ENCODE data around the gene PNLIPRP2. TPM values are rescaled to one million over a fixed set of nuclear protein-coding genes. Genes with fewer than 3 reads are reported as not detected.

The PNLIPRP2 gene
- polyA plus RNA-seq (2013, experiment 1 of 2), result not detected
- polyA plus RNA-seq (2013, experiment 2 of 2), result not detected

DNA sequence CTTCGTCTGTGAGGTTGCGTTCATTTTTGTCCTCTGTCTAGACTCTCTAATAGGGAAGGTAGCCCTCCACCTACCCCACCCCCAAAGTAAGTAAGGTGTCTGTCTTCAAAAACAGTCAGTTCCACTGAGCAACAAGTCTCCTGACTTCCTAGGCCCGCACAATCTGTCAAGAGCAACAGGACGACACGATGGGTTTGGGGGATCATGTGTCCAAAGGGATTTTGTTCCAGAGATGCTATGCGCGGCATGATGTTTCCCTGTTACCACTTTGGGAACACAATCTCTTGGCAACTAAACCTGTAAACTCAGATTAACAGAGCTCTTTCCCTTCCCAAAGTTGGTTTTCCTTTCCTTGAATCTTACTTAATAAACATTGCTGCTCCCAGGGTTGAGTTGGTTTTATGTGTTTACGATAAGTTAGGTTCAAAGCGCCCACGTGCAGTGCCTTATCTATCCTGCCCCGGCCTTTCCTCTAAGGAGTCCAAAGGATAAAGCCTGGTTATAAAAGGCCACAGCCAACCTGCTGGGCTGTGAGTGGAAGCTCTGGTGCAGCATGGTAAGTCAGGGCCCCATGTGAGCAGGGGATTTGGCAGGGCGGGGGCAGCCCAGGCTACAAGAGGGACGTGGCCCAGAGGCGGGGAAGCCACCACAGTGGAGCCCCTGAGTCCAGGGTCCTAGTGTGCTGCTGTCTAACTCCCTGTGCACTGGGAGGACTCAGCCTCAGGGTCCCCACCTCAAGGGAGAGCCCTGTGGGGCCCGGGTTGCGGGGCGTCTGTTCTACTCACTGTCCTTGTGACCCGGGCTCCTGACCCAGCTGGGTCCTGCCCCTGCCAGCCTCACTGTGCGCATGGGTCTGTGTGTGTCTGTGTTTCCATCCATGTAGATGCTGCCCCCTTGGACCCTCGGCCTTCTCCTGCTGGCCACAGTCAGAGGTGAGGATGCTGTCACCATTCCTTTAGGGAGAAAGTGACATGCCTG is at the start of gene PNLIPRP2:
TSS of gene PNLIPRP2 (plus strand) at position 531 of the 978 bp plus-strand sequence.
- Histone ChIP-seq H3K9ac (ENCODE audit: low read depth, low read length) (no peak within 1 kb of the TSS), H3K4me1 (ENCODE audit: insufficient read depth, low read length) (no peaks in the 10 kb centered on the region), H3K27ac (ENCODE audit: low read depth, low read length) (no peak within 1 kb of the TSS), H3K9me3 (ENCODE audit: insufficient read depth, low read depth, low read length) (no peaks in the 10 kb centered on the region), H3K36me3 (ENCODE audit: insufficient read depth, low read length) (no peaks in the 10 kb centered on the region), H3K27me3 (ENCODE audit: insufficient read depth, low read length) (no peaks in the 10 kb centered on the region), H3K4me3 (ENCODE audit: low read length) (no peak within 1 kb of the TSS)
- WGBS, result 90% methylated on average over 19 of the region's 20 CpGs

- WGBS, result 98% methylated on average over 2 of the region's 3 CpGs
- Histone ChIP-seq H3K27me3 (ENCODE audit: insufficient read depth, low read length) (no peaks in the 10 kb centered on the region), H3K9me3 (ENCODE audit: insufficient read depth, low read depth, low read length) (no peaks in the 10 kb centered on the region), H3K27ac (ENCODE audit: low read depth, low read length) (no peak overlapping the region), H3K9ac (ENCODE audit: low read depth, low read length) (no peak overlapping the region), H3K4me3 (ENCODE audit: low read length) (no peak overlapping the region), H3K36me3 (ENCODE audit: insufficient read depth, low read length) (no peaks in the 10 kb centered on the region), H3K4me1 (ENCODE audit: insufficient read depth, low read length) (no peaks in the 10 kb centered on the region)
Observed at GRCh38 chr10:116574797-116575196, 46.0 kb upstream of the PNLIPRP2 start.

DNA sequence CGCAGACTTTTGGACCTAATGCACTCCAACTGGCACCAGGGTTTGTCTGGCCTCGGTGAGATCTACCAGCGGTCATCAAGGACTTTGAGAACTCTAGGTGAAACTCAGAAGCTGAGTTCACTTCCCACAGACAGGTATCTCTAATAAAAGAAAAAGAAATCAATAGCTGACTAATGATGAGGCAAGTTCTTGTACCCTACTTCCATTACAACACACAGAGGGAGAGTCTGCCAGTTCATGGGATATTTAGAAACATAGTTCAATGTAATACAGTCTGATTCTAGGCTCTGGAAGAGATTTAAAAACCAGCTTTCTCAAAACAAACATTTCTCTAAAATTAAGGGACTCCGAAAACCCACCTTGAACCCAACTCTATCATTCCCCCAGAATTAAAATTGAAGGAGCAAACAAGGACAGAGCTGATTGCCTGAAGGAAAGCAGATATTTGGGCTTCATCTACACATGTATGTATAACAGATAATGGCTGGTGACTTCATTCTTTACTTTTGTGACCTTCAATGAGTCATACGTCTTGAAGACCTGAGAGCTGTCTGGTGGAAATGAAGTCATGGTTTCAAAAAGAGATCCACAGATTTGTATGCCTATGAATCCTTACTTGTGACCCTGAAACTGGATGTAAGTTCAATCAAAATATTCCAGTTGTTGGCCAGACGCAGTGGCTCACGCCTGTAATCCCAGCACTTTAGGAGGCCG is 32.7 kb upstream of the PNLIPRP2 start:
- no peak overlapping the region for H3K9ac ChIP-seq (ENCODE audit: low read depth, low read length)
- H3K4me1 ChIP-seq (ENCODE audit: insufficient read depth, low read length), result no peaks in the 10 kb centered on the region

DNA sequence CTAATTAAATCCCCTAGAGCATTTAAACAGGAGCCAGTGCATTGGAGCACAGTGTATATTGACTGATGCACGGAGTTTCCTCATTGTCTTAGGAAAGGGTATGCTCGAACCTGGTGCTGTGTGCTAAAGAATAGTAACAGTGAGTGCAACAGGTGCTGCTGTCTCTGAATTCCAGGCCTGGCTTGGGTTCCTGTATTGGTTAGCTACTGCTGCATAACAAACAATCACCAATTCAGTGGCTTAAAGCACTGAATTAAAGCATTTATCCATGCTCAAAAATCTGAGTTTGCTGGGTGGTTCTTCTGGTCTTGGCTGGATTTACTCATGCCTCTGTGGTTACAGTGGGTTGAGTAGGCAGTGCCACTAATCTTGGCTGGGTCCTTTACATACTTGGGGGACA is 31.8 kb upstream of the PNLIPRP2 start:
- no peaks in the 10 kb centered on the region for H3K36me3 ChIP-seq (ENCODE audit: insufficient read depth, low read length)
- no peaks in the 10 kb centered on the region for H3K4me1 ChIP-seq (ENCODE audit: insufficient read depth, low read length)
- H3K27ac ChIP-seq (ENCODE audit: low read depth, low read length), result no peak overlapping the region
- WGBS, result 94% methylated on average over 2 of the region's 2 CpGs
- no peaks in the 10 kb centered on the region for H3K27me3 ChIP-seq (ENCODE audit: insufficient read depth, low read length)
- no peak overlapping the region for H3K4me3 ChIP-seq (ENCODE audit: low read length)
- H3K9me3 ChIP-seq (ENCODE audit: insufficient read depth, low read depth, low read length), result 0 out of 2 replicates have a peak, but pooled peaks cover 2% of the 10 kb centered on the region
- H3K9ac ChIP-seq (ENCODE audit: low read depth, low read length), result no peak overlapping the region

More for the DNA sequence above, 32.7 kb upstream of the PNLIPRP2 start:
- 91% methylated on average over 8 of the region's 8 CpGs for WGBS
- no peaks in the 10 kb centered on the region for H3K36me3 ChIP-seq (ENCODE audit: insufficient read depth, low read length)
- no peak overlapping the region for H3K4me3 ChIP-seq (ENCODE audit: low read length)
- 0 out of 2 replicates have a peak, but pooled peaks cover 2% of the 10 kb centered on the region for H3K9me3 ChIP-seq (ENCODE audit: insufficient read depth, low read depth, low read length)
- H3K27me3 ChIP-seq (ENCODE audit: insufficient read depth, low read length), result no peaks in the 10 kb centered on the region
- H3K27ac ChIP-seq (ENCODE audit: low read depth, low read length), result no peak overlapping the region

- 92% methylated on average over 2 of the region's 2 CpGs for WGBS
Observed at GRCh38 chr10:116589926-116590325, 30.8 kb upstream of the PNLIPRP2 start.

DNA sequence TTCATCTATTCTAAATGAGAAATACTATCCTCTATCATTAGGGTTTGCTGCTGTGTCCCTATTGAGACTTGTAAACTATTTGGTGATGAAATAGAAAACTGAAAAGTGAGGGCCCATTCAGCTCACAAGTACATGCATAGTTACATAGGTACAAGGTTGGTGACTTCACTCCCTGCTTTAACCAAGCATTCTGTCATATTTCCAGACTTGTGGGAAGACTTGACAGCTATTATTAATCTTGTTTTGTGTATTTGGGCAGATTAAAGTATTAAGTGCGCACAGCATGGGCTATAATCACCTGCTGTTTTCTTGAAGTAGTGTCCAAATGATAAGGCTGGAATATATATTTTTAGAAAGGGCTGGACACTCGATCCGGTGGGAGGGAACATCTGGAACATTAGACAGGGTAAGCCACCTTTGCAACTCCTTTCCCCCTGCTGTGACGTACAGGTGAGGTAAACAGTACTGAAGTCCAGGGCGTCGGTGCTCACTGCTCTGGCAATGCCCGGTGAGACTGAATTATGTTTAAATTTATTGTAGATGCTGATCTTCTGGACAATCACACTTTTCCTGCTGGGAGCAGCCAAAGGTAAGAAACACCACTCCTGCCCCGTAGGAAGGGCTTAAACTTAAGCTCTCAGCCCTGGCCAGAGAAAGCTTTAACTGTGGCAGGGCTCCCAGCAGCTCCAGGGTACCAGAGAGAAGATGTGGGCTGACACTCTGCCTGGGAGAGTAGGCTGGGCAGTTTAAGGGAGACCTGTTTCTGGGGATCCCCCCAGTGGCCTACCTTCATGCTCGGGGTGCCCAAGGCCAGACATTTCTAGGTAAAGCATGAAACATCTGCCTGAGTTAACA is 29.9 kb upstream of the PNLIPRP2 start, which contains the start of gene PNLIPRP1:
TSS of gene PNLIPRP1 (plus strand) at position 370 of the 855 bp plus-strand sequence. CDS start at position 541, 171 bp downstream.
- 94% methylated on average over 9 of the region's 9 CpGs for WGBS
- no peak within 1 kb of the TSS for H3K9ac ChIP-seq (ENCODE audit: low read depth, low read length)
- no peak within 1 kb of the TSS for H3K4me3 ChIP-seq (ENCODE audit: low read length)
- H3K4me1 ChIP-seq (ENCODE audit: insufficient read depth, low read length), result no peaks in the 10 kb centered on the region
- H3K27me3 ChIP-seq (ENCODE audit: insufficient read depth, low read length), result no peaks in the 10 kb centered on the region
- no peak within 1 kb of the TSS for H3K27ac ChIP-seq (ENCODE audit: low read depth, low read length)
- 0 out of 2 replicates have a peak, but pooled peaks cover 2% of the 10 kb centered on the region for H3K9me3 ChIP-seq (ENCODE audit: insufficient read depth, low read depth, low read length)
- no peaks in the 10 kb centered on the region for H3K36me3 ChIP-seq (ENCODE audit: insufficient read depth, low read length)

More at GRCh38 chr10:116589926-116590325, 30.8 kb upstream of the PNLIPRP2 start:
- Histone ChIP-seq H3K4me1 (ENCODE audit: insufficient read depth, low read length) (no peaks in the 10 kb centered on the region), H3K27me3 (ENCODE audit: insufficient read depth, low read length) (no peaks in the 10 kb centered on the region), H3K36me3 (ENCODE audit: insufficient read depth, low read length) (no peaks in the 10 kb centered on the region), H3K9ac (ENCODE audit: low read depth, low read length) (no peak overlapping the region), H3K9me3 (ENCODE audit: insufficient read depth, low read depth, low read length) (0 out of 2 replicates have a peak, but pooled peaks cover 2% of the 10 kb centered on the region), H3K27ac (ENCODE audit: low read depth, low read length) (no peak overlapping the region), H3K4me3 (ENCODE audit: low read length) (no peak overlapping the region)

DNA sequence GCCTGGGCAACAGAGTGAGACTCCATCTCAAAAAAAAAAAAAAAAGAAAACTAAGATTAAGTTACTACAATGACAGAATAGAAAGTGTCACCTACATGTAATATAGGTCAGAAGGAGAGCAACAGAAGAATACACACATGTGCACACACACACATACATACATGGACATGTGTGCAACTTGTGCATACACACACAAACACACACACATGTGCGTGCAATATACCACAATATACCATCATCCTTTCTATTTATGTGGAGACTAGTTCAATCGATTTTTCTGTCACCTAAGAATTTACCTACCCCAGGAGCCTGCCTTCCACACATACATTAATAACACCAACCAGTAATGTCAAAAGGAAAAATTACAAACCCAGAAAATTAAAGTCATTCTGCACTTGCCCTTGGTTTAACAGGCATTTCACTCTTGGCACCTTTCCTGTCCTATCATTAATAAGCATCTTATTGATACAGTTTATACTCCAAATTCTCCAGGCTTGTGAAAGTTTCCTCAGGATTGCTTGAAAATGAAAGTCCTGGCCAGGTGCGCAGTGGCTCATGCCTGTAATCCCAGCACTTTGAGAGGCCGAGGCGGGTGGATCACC is 27.5 kb upstream of the PNLIPRP2 start:
- Histone ChIP-seq H3K9ac (ENCODE audit: low read depth, low read length) (no peak overlapping the region), H3K4me1 (ENCODE audit: insufficient read depth, low read length) (no peaks in the 10 kb centered on the region), H3K27me3 (ENCODE audit: insufficient read depth, low read length) (no peaks in the 10 kb centered on the region), H3K4me3 (ENCODE audit: low read length) (no peak overlapping the region), H3K27ac (ENCODE audit: low read depth, low read length) (no peak overlapping the region), H3K36me3 (ENCODE audit: insufficient read depth, low read length) (no peaks in the 10 kb centered on the region), H3K9me3 (ENCODE audit: insufficient read depth, low read depth, low read length) (0 out of 2 replicates have a peak, but pooled peaks cover 2% of the 10 kb centered on the region)
- 93% methylated on average over 5 of the region's 5 CpGs for WGBS

- 92% methylated on average over 7 of the region's 7 CpGs for WGBS
- no peaks in the 10 kb centered on the region for H3K4me1 ChIP-seq (ENCODE audit: insufficient read depth, low read length)
- H3K27me3 ChIP-seq (ENCODE audit: insufficient read depth, low read length), result no peaks in the 10 kb centered on the region
- no peaks in the 10 kb centered on the region for H3K9me3 ChIP-seq (ENCODE audit: insufficient read depth, low read depth, low read length)
- no peak overlapping the region for H3K27ac ChIP-seq (ENCODE audit: low read depth, low read length)
- no peak overlapping the region for H3K9ac ChIP-seq (ENCODE audit: low read depth, low read length)
- H3K4me3 ChIP-seq (ENCODE audit: low read length), result no peak overlapping the region
- no peaks in the 10 kb centered on the region for H3K36me3 ChIP-seq (ENCODE audit: insufficient read depth, low read length)
Observed at GRCh38 chr10:116594525-116595035, 26.2 kb upstream of the PNLIPRP2 start.

- Histone ChIP-seq H3K27me3 (ENCODE audit: insufficient read depth, low read length) (no peaks in the 10 kb centered on the region), H3K4me1 (ENCODE audit: insufficient read depth, low read length) (no peaks in the 10 kb centered on the region), H3K4me3 (ENCODE audit: low read length) (no peak overlapping the region), H3K27ac (ENCODE audit: low read depth, low read length) (no peak overlapping the region), H3K9me3 (ENCODE audit: insufficient read depth, low read depth, low read length) (no peaks in the 10 kb centered on the region), H3K36me3 (ENCODE audit: insufficient read depth, low read length) (no peaks in the 10 kb centered on the region), H3K9ac (ENCODE audit: low read depth, low read length) (no peak overlapping the region)
- WGBS, result 89% methylated on average over 2 of the region's 2 CpGs
Observed at GRCh38 chr10:116596062-116596461, 24.7 kb upstream of the PNLIPRP2 start.

GRCh38 chr10:116597543-116597942 is 23.2 kb upstream of the PNLIPRP2 start:
- Histone ChIP-seq H3K9me3 (ENCODE audit: insufficient read depth, low read depth, low read length) (no peaks in the 10 kb centered on the region), H3K36me3 (ENCODE audit: insufficient read depth, low read length) (no peaks in the 10 kb centered on the region), H3K9ac (ENCODE audit: low read depth, low read length) (no peak overlapping the region), H3K27me3 (ENCODE audit: insufficient read depth, low read length) (no peaks in the 10 kb centered on the region), H3K4me1 (ENCODE audit: insufficient read depth, low read length) (no peaks in the 10 kb centered on the region), H3K27ac (ENCODE audit: low read depth, low read length) (no peak overlapping the region), H3K4me3 (ENCODE audit: low read length) (no peak overlapping the region)
- WGBS, result 89% methylated on average over 5 of the region's 5 CpGs

Data from HUES64 (cell line).